ENCODE data around the gene TRPV2. TPM values are rescaled to one million over a fixed set of nuclear protein-coding genes. Genes with fewer than 3 reads are reported as not detected.

TRPV2 gene
- total and polyA plus RNA-seq, 2 experiments from 2014 or later, result 0.09 to 0.93 TPM

- H3K4me1 ChIP-seq (ENCODE audit: low read depth), result no peaks in the 10 kb centered on the region
- H3K27me3 ChIP-seq, result no peaks in the 10 kb centered on the region
- H3K4me3 ChIP-seq, result no peak overlapping the region
Measured at GRCh38 chr17:16472539-16472938, 57.2 kb downstream of the TRPV2 start.

GRCh38 chr17:16473044-16474011, 58.0 kb downstream of the TRPV2 start:
- Histone ChIP-seq H3K27me3 (no peaks in the 10 kb centered on the region), H3K9me3 (ENCODE audit: low read depth) (no peaks in the 10 kb centered on the region), H3K27ac (no peak overlapping the region), H3K4me1 (ENCODE audit: low read depth) (no peaks in the 10 kb centered on the region), H3K4me3 (no peak overlapping the region), H3K36me3 (no peaks in the 10 kb centered on the region)
- DNase-seq (ENCODE audit: low read depth in 1 of 2, low spot score in 1 of 2), result no peak
- no peak for TF ChIP-seq CTCF (IDR thresholded peaks at IDR 0.05; ENCODE audit: low read depth, low read length)

More at GRCh38 chr17:16472539-16472938, 57.2 kb downstream of the TRPV2 start:
- Histone ChIP-seq H3K36me3 (no peaks in the 10 kb centered on the region), H3K27ac (no peak overlapping the region), H3K9me3 (ENCODE audit: low read depth) (no peaks in the 10 kb centered on the region)
- TF ChIP-seq CTCF (IDR thresholded peaks at IDR 0.05; ENCODE audit: low read depth, low read length), result no peak
- no peak for DNase-seq (ENCODE audit: low read depth in 1 of 2, low spot score in 1 of 2)

- Histone ChIP-seq H3K27me3 (no peaks in the 10 kb centered on the region), H3K36me3 (no peaks in the 10 kb centered on the region), H3K9me3 (ENCODE audit: low read depth) (no peaks in the 10 kb centered on the region), H3K4me1 (ENCODE audit: low read depth) (no peaks in the 10 kb centered on the region), H3K4me3 (no peak overlapping the region), H3K27ac (peak overlapping the region; percentile 72)
- DNase-seq (ENCODE audit: low read depth in 1 of 2, low spot score in 1 of 2), result peak; percentile 47
- TF ChIP-seq CTCF (IDR thresholded peaks at IDR 0.05; ENCODE audit: low read depth, low read length), result no peak
Measured at GRCh38 chr17:16474012-16474725, 58.8 kb downstream of the TRPV2 start.

GRCh38 chr17:16475179-16475704, 59.9 kb downstream of the TRPV2 start:
- no peak for DNase-seq (ENCODE audit: low read depth in 1 of 2, low spot score in 1 of 2)

More at GRCh38 chr17:16475179-16475704, 59.9 kb downstream of the TRPV2 start:
- no peaks in the 10 kb centered on the region for H3K36me3 ChIP-seq
- no peaks in the 10 kb centered on the region for H3K4me1 ChIP-seq (ENCODE audit: low read depth)
- no peak overlapping the region for H3K27ac ChIP-seq
- no peaks in the 10 kb centered on the region for H3K27me3 ChIP-seq
- no peak overlapping the region for H3K4me3 ChIP-seq
- no peak for TF ChIP-seq CTCF (IDR thresholded peaks at IDR 0.05; ENCODE audit: low read depth, low read length)
- H3K9me3 ChIP-seq (ENCODE audit: low read depth), result no peaks in the 10 kb centered on the region

Data from cardiac muscle cell (in vitro differentiated cells and primary cell).